Mucosa of descending colon (tissue), 3 donors: ENCODE measurements around the gene CD9. TPM values are rescaled to one million over a fixed set of nuclear protein-coding genes. Genes with fewer than 3 reads are reported as not detected.

Experiments
- ATAC-seq: fragments of 200-7000 bp; cut with Tn5 transposase; one replicate; pipeline ENCODE4 v1.9.1; 2020; ENCODE audit warnings: mild to moderate bottlenecking, moderate library complexity
- DNase-seq, 3 donors: peaks; one replicate each; pipeline ENCODE4 v3.0.0-alpha.2; 2020
- H3K36me3 ChIP-seq: fragments of 200-600 bp; one replicate; pipeline ENCODE4 v1.8.0; 2021; ENCODE audit warnings: low read depth, mild to moderate bottlenecking
- H3K4me1 ChIP-seq: fragments of 200-600 bp; one replicate; pipeline ENCODE4 v1.8.0; 2021; ENCODE audit warnings: low read depth, mild to moderate bottlenecking
- H3K4me3 ChIP-seq: fragments of 200-600 bp; one replicate; pipeline ENCODE4 v1.8.0; 2021; ENCODE audit warnings: mild to moderate bottlenecking
- H3K9me3 ChIP-seq: fragments of 200-600 bp; one replicate; pipeline ENCODE4 v1.8.0; 2021; ENCODE audit warnings: mild to moderate bottlenecking
- intact Hi-C, 2 donors: fragments of 100-400 bp; cut with DNase I in 1 of 2; cut with micrococcal nuclease in 1 of 2; formaldehyde crosslinking; loops; one replicate each; pipeline versions ENCODE4 v1.11.0 to v1.11.1; 2022; cut with DNase I, micrococcal nuclease
- total RNA-seq, 3 donors: library from RNA; stranded (reverse); fragmentation: NEBNext Ultra II Directional in 2 of 3; extraction: Animal tissue kit (Norgen Biotek cat#: 25700) in 2 of 3; gene quantifications; one replicate each; pipeline versions ENCODE4 v1.2.1 to v1.2.4, GENCODE V29; 2021 to 2023
- TF ChIP-seq, protein P1 (sequence below): fragments of 200-600 bp; IDR thresholded peaks from one replicate; pipeline ENCODE4 v1.8.0; 2022; ENCODE audit warnings: antibody characterized with exemption, mild to moderate bottlenecking
- donor health status: DM: no; HTN: no; CAD: no; lungs with moderate emphysema.
- donor health status: DM: no; HTN: no; CAD: no.
- donor health status: DM: no; HTN: yes; CAD: no.

Gene CD9
- total RNA-seq, 3 donors from 2014 or later: 452 to 723 (median 672) TPM

DNA sequence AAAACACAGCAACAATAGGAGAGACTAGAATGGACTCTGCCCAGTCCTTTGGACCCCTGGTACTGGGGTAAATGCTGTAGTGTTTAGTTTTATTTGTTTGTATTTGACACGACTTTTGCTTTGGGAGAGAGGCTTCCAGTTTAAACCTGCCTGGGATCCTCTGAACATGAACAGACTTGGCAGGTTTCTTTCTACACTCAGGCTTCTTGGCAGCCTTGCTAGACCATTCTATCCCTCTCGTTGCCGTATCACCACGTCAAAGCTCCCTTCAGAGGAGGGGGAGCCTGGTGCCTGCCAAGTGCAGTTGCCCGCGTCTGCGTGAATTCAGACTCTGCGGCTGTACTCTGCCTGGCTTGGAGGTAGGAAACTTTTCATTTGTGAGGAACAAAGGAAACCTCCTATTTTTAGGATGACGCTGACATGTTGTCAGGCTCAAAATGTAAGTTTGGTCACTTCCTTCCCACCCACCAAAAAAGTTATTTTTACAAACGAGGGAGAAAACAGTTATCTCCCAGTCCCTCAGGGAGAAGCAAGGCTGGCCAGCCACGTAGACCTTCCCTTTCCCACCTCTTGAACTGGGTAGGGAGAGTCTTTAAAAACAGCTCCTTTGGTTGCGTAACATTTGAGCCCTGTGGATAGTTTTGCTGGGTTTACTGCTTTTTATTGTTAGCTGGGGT is 25.9 kb downstream of the CD9 start:
- TF ChIP-seq, protein P1, sequence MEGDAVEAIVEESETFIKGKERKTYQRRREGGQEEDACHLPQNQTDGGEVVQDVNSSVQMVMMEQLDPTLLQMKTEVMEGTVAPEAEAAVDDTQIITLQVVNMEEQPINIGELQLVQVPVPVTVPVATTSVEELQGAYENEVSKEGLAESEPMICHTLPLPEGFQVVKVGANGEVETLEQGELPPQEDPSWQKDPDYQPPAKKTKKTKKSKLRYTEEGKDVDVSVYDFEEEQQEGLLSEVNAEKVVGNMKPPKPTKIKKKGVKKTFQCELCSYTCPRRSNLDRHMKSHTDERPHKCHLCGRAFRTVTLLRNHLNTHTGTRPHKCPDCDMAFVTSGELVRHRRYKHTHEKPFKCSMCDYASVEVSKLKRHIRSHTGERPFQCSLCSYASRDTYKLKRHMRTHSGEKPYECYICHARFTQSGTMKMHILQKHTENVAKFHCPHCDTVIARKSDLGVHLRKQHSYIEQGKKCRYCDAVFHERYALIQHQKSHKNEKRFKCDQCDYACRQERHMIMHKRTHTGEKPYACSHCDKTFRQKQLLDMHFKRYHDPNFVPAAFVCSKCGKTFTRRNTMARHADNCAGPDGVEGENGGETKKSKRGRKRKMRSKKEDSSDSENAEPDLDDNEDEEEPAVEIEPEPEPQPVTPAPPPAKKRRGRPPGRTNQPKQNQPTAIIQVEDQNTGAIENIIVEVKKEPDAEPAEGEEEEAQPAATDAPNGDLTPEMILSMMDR: no peak
- no peaks in the 10 kb centered on the region for H3K9me3 ChIP-seq
- intact Hi-C loops: no loop called here
- no peak overlapping the region for H3K4me3 ChIP-seq
- DNase-seq (peak; percentile 58 to 68 (median 61)), ATAC-seq (peak; percentile 11)
- H3K4me1 ChIP-seq: peaks cover 94% of the 10 kb centered on the region
- no peaks in the 10 kb centered on the region for H3K36me3 ChIP-seq

DNA sequence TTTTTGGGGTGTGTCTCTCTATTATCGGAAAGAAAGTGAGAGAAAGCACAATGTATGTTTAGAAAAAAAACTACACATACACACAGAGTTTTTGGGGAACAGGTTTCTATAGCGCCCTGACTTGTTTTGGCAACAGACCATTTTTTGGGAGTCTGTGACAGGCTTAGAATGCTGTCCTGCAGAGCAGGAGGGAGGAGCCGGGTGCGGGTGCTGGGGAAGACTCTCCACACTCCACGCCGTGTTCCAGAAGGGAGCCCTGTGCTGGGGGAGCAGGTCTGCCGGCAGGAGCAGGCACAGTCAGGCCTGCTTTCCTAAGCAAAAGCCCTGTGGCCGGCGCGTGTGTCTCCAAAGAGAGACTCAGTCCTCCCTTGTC is 26.5 kb downstream of the CD9 start:
- Histone ChIP-seq H3K4me1 (peaks cover 94% of the 10 kb centered on the region), H3K36me3 (no peaks in the 10 kb centered on the region), H3K4me3 (no peak overlapping the region), H3K9me3 (no peaks in the 10 kb centered on the region)
- TF ChIP-seq, protein P1: no peak
- DNase-seq (peak; percentile 57 to 72 (median 69)), ATAC-seq (peak; percentile 0)
- intact Hi-C loops: no loop called here

DNA sequence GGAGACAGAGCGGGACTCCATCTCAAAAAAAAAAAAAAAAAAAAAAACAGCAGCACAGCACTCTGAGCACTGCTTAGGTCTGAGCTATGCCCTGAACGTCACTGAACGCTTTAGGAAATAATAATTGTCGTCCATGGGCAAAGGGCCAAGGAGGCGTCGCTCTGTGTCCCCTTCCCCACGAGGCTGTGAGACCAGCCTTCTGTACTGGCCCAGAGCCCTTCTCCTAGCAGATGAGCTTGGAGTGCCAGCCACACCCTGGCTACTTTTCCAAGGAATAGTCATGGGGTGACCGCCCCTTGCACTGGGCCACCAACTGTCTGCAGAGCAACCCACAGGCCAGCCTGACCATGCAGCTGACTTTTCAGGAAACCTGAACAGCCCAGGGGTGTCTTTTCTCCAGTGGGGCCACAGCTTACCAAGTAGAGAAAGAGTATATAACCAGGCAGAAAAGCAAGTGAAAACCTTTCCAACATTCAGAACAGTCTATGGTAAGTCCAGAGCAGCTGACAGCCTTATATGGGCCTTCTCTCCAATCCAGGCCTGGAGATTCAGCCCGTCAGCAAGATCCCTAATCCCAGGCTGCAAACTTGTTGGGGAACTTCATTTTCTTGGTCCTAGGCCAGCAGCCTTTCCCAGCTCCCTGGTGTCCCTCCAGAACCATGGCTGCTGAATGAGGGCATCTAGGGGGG is 28.5 kb downstream of the CD9 start:
- Histone ChIP-seq H3K4me3 (no peak overlapping the region), H3K4me1 (peaks cover 95% of the 10 kb centered on the region)
- intact Hi-C loops: no loop called here

DNA sequence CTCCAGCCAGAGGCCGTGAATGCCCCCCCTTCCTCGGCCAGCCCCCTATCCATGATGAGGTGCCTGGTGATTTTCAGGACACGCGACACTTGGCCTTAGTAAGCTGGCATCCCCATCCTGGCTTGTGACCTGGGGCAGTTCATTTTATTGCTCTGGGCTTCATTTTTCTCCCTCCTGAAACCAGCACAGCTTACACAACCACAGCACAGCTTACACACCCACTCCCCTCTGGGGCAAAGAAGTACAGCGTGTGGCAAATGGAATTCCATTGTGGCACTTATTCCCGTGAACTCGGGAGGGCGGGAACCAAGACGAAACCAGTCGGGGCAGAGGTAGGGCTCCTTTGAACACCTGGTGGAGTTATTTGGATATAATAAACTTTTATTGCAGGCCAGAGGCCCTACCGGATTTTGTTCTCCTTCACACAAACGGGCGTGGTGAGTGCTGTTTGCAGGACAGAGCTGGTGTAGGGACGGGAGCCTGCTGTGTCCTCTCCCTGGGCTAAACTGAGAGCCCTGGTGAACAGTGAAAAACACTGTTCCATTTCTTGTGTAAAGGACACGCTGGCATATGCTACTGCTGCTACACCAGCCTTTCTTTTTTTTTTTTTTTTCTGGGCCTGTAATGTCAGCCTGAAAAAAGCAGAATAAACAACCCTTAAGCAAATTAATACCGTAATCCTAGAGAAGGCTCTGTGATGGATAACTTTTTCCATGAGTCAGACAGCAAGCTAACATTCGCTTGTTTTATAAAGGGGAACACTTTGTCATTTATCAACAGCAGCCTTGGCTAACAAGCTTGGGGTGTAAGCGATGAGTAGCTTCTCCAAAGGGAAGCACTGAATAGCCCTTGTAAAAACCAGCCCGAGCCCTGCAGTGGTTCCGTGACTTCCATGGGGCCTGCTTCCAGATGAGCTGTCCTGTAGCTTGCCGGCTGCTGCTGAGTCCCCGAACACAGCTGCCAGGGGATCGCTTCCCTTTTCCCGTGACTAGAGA is 29.3 kb downstream of the CD9 start:
- H3K9me3 ChIP-seq: no peaks in the 10 kb centered on the region
- intact Hi-C loops: loop anchor here in 1 of 2 donors (5.0 kb wide), 1 partner anchor 32 kb away; no protein-coding TSS in a partner anchor
- H3K4me1 ChIP-seq: peaks cover 95% of the 10 kb centered on the region
- TF ChIP-seq, protein P1: no peak
- no peak overlapping the region for H3K4me3 ChIP-seq
- peak; percentile 86 to 87 (median 87) for DNase-seq
- ATAC-seq: peak; percentile 65
- no peaks in the 10 kb centered on the region for H3K36me3 ChIP-seq

More for the DNA sequence above, 28.5 kb downstream of the CD9 start:
- no peaks in the 10 kb centered on the region for H3K9me3 ChIP-seq
- DNase-seq: peak; percentile 72 to 76 (median 72)
- H3K36me3 ChIP-seq: no peaks in the 10 kb centered on the region
- TF ChIP-seq, protein P1: no peak
- ATAC-seq: peak; percentile 14
